K562 (cell line): ENCODE data around the gene IGF2R. TPM values are rescaled to one million over a fixed set of nuclear protein-coding genes. Genes with fewer than 3 reads are reported as not detected.

Experiments
- ATAC-seq: fragments of 200-7000 bp; cut with Tn5 transposase; 3 replicates; pipeline ENCODE4 v1.9.1; 2020; ENCODE audit warnings: moderate library complexity
- BruUV-seq: library from RNA; stranded (reverse); fragments of 400-500 nt; replicated peaks from 2 replicates; lab custom pipeline; 2021; lab: Mats Ljungman, UMichigan
- CTCF ChIA-PET: fragments of 300-600 bp; formaldehyde crosslinking; extraction: SDS; loops from one replicate; lab custom pipeline; 2021; ENCODE audit warnings: low intra/inter-chr PET ratio; lab: Yijun Ruan, JAX
- POLR2A ChIA-PET: fragments of 300-600, 350-650 bp; sonication (Branson Sonifier 250); formaldehyde crosslinking; extraction: SDS; loops from one replicate; lab custom pipeline; 2021; ENCODE audit warnings: antibody characterized with exemption, inconsistent platforms; lab: Yijun Ruan, JAX
- DNase-seq, 4 experiments: peaks; one replicate each; pipeline versions ENCODE4 v3.0.0 to v3.0.0-alpha.2; 2011 to 2018; ENCODE audit warnings: low spot score in 3 of 4, mixed read lengths in 3 of 4; ENCODE audit errors: extremely low read depth in 1 of 4
- FAIRE-seq: peaks from 2 replicates; lab custom pipeline; 2011; peaks lifted over from hg19 to GRCh38; lab: Jason Lieb, UNC
- H2AFZ ChIP-seq: 2 replicates; pipeline ENCODE4 v1.6.0; 2011; ENCODE audit warnings: low read depth, low read length, control low read depth, inconsistent platforms
- H3K27ac ChIP-seq: fragments of 200-600 bp; 3 replicates; pipeline ENCODE4 v1.8.0; 2011; ENCODE audit warnings: low read depth, mild to moderate bottlenecking, control low read depth, inconsistent platforms, low read length, moderate library complexity, mixed read lengths; ENCODE audit errors: extremely low read depth
- H3K27me3 ChIP-seq, 2 experiments: fragments of 300-600 bp in 1 of 2; 2 replicates in 1 of 2; 3 replicates in 1 of 2; pipeline versions ENCODE4 v1.6.0 to v1.8.0; 2011; ENCODE audit warnings: inconsistent platforms in 2 of 2, low read length in 2 of 2, mild to moderate bottlenecking in 1 of 2, mixed read lengths in 1 of 2, moderate library complexity in 1 of 2; ENCODE audit not compliant: control insufficient read depth in 2 of 2, insufficient read depth in 2 of 2
- H3K36me3 ChIP-seq: fragments of 300-600 bp; 3 replicates; pipeline ENCODE4 v1.8.0; 2011; ENCODE audit warnings: mild to moderate bottlenecking, low read length, inconsistent platforms; ENCODE audit not compliant: control insufficient read depth, insufficient read depth
- H3K4me1 ChIP-seq, 2 experiments: fragments of 200-600 bp in 1 of 2; replicated peaks in 1 of 2; 2 replicates in 1 of 2; 3 replicates in 1 of 2; pipeline versions ENCODE4 v1.5.1 to v1.8.0; 2011; ENCODE audit warnings: inconsistent platforms in 2 of 2, low read length in 2 of 2, mild to moderate bottlenecking in 1 of 2, mixed read lengths in 1 of 2, moderate library complexity in 1 of 2; ENCODE audit not compliant: control insufficient read depth in 2 of 2, insufficient read depth in 2 of 2
- H3K4me2 ChIP-seq: 2 replicates; pipeline ENCODE4 v1.6.1; 2011; ENCODE audit warnings: low read length, control low read depth, inconsistent platforms, mixed read lengths; ENCODE audit not compliant: insufficient read depth
- H3K4me3 ChIP-seq: fragments of 200-600 bp; sonication (generic), shearing (Covaris generic); 2 replicates; pipeline ENCODE4 v1.5.1; 2016; ENCODE audit warnings: control low read depth, inconsistent platforms
- H3K79me2 ChIP-seq: fragments of 200-600 bp; 3 replicates; pipeline ENCODE4 v1.8.0; 2011; ENCODE audit warnings: low read length, inconsistent platforms; ENCODE audit not compliant: control insufficient read depth, insufficient read depth
- H3K9ac ChIP-seq, 2 experiments: 2 replicates each; pipeline versions ENCODE4 v1.6.0 to v1.6.1; 2011; ENCODE audit warnings: low read depth in 2 of 2, low read length in 2 of 2, control low read depth in 1 of 2, inconsistent platforms in 1 of 2, mild to moderate bottlenecking in 1 of 2, mixed read lengths in 1 of 2; ENCODE audit not compliant: insufficient read depth in 1 of 2
- H3K9me1 ChIP-seq: one replicate; pipeline ENCODE4 v1.6.0; 2011; ENCODE audit warnings: inconsistent platforms, mild to moderate bottlenecking, low read length, moderate library complexity; ENCODE audit not compliant: control insufficient read depth, insufficient read depth
- H3K9me3 ChIP-seq: replicated peaks from 2 replicates; pipeline ENCODE4 v1.5.1; 2011; ENCODE audit warnings: low read depth, low read length, inconsistent platforms; ENCODE audit not compliant: control insufficient read depth, insufficient read depth
- H4K20me1 ChIP-seq: replicated peaks from 2 replicates; pipeline ENCODE4 v1.6.1; 2011; ENCODE audit warnings: low read length, inconsistent platforms, mixed read lengths; ENCODE audit not compliant: control insufficient read depth, insufficient read depth
- ARID4B ChIP-seq: sonication (generic); formaldehyde crosslinking; IDR thresholded peaks from 2 replicates; pipeline ENCODE4 v1.8.0; 2022; ENCODE audit warnings: mild to moderate bottlenecking, missing genetic modification reagents
- BRD4 ChIP-seq: fragments of 200-600 bp; sonication (generic); IDR thresholded peaks from 2 replicates; pipeline ENCODE4 v1.6.1; 2017; ENCODE audit warnings: inconsistent platforms
- FOXA1 ChIP-seq: fragments of 450-650 bp; IDR thresholded peaks from 2 replicates; pipeline ENCODE4 v1.6.1; 2016; ENCODE audit warnings: mild to moderate bottlenecking, borderline replicate concordance
- FOXO4 ChIP-seq: fragments of 450-650 bp; formaldehyde crosslinking; IDR thresholded peaks from 2 replicates; pipeline ENCODE4 v1.4.0; 2020; ENCODE audit warnings: mild to moderate bottlenecking, moderate library complexity
- GABPA ChIP-seq: fragments of 200-800 bp; sonication (Bioruptor generic); conservative IDR thresholded peaks from 2 replicates; pipeline ENCODE4 v1.6.1; 2016; ENCODE audit warnings: low read depth, missing genetic modification characterization, missing compliant biosample characterization
- HDAC8 ChIP-seq: fragments of 450-650 bp; IDR thresholded peaks from 2 replicates; pipeline ENCODE4 v1.6.1; 2016; ENCODE audit warnings: mild to moderate bottlenecking, missing genetic modification characterization, moderate library complexity, missing compliant biosample characterization
- IRF2 ChIP-seq: sonication (generic); formaldehyde crosslinking; IDR thresholded peaks from 2 replicates; pipeline ENCODE4 v1.8.1; 2022; ENCODE audit warnings: mild to moderate bottlenecking, missing genetic modification reagents
- KLF13 ChIP-seq: fragments of 450-650 bp; IDR thresholded peaks from 2 replicates; pipeline ENCODE4 v1.6.1; 2016; ENCODE audit warnings: missing genetic modification characterization, low read depth, mild to moderate bottlenecking, missing compliant biosample characterization, moderate library complexity, borderline replicate concordance
- LEF1 ChIP-seq: fragments of 450-650 bp; IDR thresholded peaks from 2 replicates; pipeline ENCODE4 v1.6.1; 2016; ENCODE audit warnings: mild to moderate bottlenecking
- RAD21 ChIP-seq, 2 experiments: fragments of 250-450 bp in 1 of 2; fragments of 450-650 bp in 1 of 2; sonication (Bioruptor Pico) in 1 of 2; formaldehyde crosslinking in 1 of 2; IDR thresholded peaks in 1 of 2; conservative IDR thresholded peaks in 1 of 2; 2 replicates each; pipeline versions ENCODE4 v1.4.0 to v1.8.0; 2020 to 2022; ENCODE audit warnings: mild to moderate bottlenecking in 2 of 2, moderate library complexity in 1 of 2
- RBM14 ChIP-seq: fragments of 200-400 bp; formaldehyde crosslinking; IDR thresholded peaks from 2 replicates; pipeline ENCODE4 v1.6.1; 2018; ENCODE audit warnings: low read depth, mild to moderate bottlenecking, low read length, moderate library complexity, borderline replicate concordance; ENCODE audit not compliant: insufficient read depth
- SFPQ ChIP-seq: fragments of 200-400 bp; formaldehyde crosslinking; IDR thresholded peaks from 2 replicates; pipeline ENCODE4 v1.6.1; 2017; ENCODE audit warnings: mild to moderate bottlenecking, low read depth, low read length, moderate library complexity
- SRSF9 ChIP-seq: fragments of 200-400 bp; formaldehyde crosslinking; IDR thresholded peaks from 2 replicates; pipeline ENCODE4 v1.6.1; 2017; ENCODE audit warnings: low read depth, low read length, borderline replicate concordance
- ZC3H11A ChIP-seq: IDR thresholded peaks from 2 replicates; pipeline ENCODE4 v1.6.1; 2012; ENCODE audit warnings: low read depth, low read length, improper control_type of control experiment
- ZKSCAN8 ChIP-seq: fragments of 200-800 bp; sonication (Bioruptor generic); IDR thresholded peaks from 2 replicates; pipeline ENCODE4 v1.6.1; 2016; ENCODE audit warnings: missing genetic modification characterization, missing compliant biosample characterization
- WGBS: fragments of 100-300 bp; shearing (Covaris generic); methylation state at CpG from one replicate; pipeline ENCODE4 v1.1.6; 2016; ENCODE audit warnings: low coverage, mixed read lengths; ENCODE audit not compliant: insufficient coverage; ENCODE audit errors: missing lambda C conversion rate; 5-methylcytosine and 5-hydroxymethylcytosine counted together
- in situ Hi-C: fragments of 300-500 bp; cut with MboI; formaldehyde crosslinking; loops from 4 replicates; pipeline ENCODE4 v1.15.0; 2018; ENCODE audit warnings: inconsistent platforms, mixed read lengths
- intact Hi-C: fragments of 100-400 bp; cut with micrococcal nuclease; formaldehyde crosslinking; loops from 2 replicates; pipeline ENCODE4 v1.14.2; 2022
- polyA plus RNA-seq, 8 experiments: library from polyadenylated mRNA; depleted of rRNA in 4 of 8; stranded (reverse) in 5 of 8; unstranded in 3 of 8; fragments of >200 nt; fragmentation: Nextera tagmentation in 2 of 8; fragmentation: Illumina TruSeq in 1 of 8; extraction: Ambion mirVana in 2 of 8; extraction: Trizol in 1 of 8; gene quantifications; 2 replicates each; pipeline versions ENCODE4 v1.2.1 to v1.2.3, GENCODE V29; 2011 to 2014; ENCODE audit warnings: inconsistent platforms in 1 of 8, missing spikeins in 1 of 8
- total RNA-seq, 7 experiments: library from RNA; depleted of rRNA in 6 of 7; stranded (reverse); fragments of >200 nt in 6 of 7; fragmentation: Illumina TruSeq in 2 of 7; extraction: Trizol in 2 of 7; gene quantifications; 2 replicates each; pipeline versions ENCODE4 v1.2.1 to v1.2.3, GENCODE V29; 2011 to 2021; ENCODE audit warnings: low replicate concordance in 1 of 7

IGF2R gene
- total and polyA plus RNA-seq, 9 of the 15 experiments (the other 6 are each of a cell fraction or from before 2014, with no cell fraction given): 3.5 to 92.3 (median 34.5) TPM

- Histone ChIP-seq H3K4me1 (peaks cover 0 to 7% of the 10 kb centered on the region in 2 experiments; a peak in 1 of 5 replicates), H3K9ac (peak overlapping the region in 1 of 2 experiments; percentile 24; a peak in 2 of 4 replicates), H2AFZ (no peak overlapping the region), H3K79me2 (no peaks in the 10 kb centered on the region), H3K4me3 (no peak overlapping the region), H4K20me1 (no peaks in the 10 kb centered on the region; the same call in 1 of the 2 replicates), H3K36me3 (no peaks in the 10 kb centered on the region), H3K27ac (no peak overlapping the region), H3K9me1 (no peaks in the 10 kb centered on the region), H3K9me3 (no peaks in the 10 kb centered on the region; the same call in 1 of the 2 replicates), H3K4me2 (no peak overlapping the region), H3K27me3 (peaks cover 0 to 5% of the 10 kb centered on the region in 2 experiments; a peak in 1 of 5 replicates)
- in situ Hi-C loops (no loop called here), intact Hi-C loops (no loop called here)
- ChIA-PET POLR2A (no interaction called here), CTCF (no interaction called here)
- ATAC-seq (no peak; the same call in 2 of the 3 replicates), DNase-seq (no peak), FAIRE-seq (no peak)
- no TSS peak for BruUV-seq
- 57% methylated on average over 13 of the region's 14 CpGs for WGBS
- TF ChIP-seq BRD4 (no peak), HDAC8 (tag) (no peak), FOXO4 (CRISPR knock-in tag) (no peak), SRSF9 (no peak), ZC3H11A (no peak), RAD21 (CRISPR knock-in tag; conservative IDR thresholded peaks at IDR 0.05 in 1 of 2, IDR thresholded peaks at IDR 0.05 in 1 of 2) (no peak), GABPA (tag) (no peak), RBM14 (no peak), IRF2 (CRISPR knock-in tag) (no peak), LEF1 (no peak), KLF13 (tag) (no peak), FOXA1 (no peak), ZKSCAN8 (CRISPR knock-in tag) (no peak), ARID4B (CRISPR knock-in tag) (no peak), SFPQ (no peak)
These were observed 153.1 kb downstream of the IGF2R start for GRCh38 chr6:160121981-160122380.
